HG03520 (cell line): Measurements from ENCODE around the gene ERBB3.
"Not testable (repeated sequence)": the region's sequence is repeated elsewhere in the genome, so short reads cannot be mapped to it uniquely, and the experiment has no call there.

Experiments used
- ATAC-seq: cut with Tn5 transposase; IDR thresholded peaks from one replicate; pipeline ENCODE4 v1.9.1; 2021; ENCODE audit warnings: mild to moderate bottlenecking, moderate library complexity; ENCODE audit not compliant: unreplicated experiment

Gene ERBB3

GRCh38 chr12:56110571-56110970, 30.6 kb downstream of the ERBB3 start:
- ATAC-seq: no peak

GRCh38 chr12:56114084-56114483, 34.1 kb downstream of the ERBB3 start:
- ATAC-seq: no peak

GRCh38 chr12:56115329-56115728, 35.4 kb downstream of the ERBB3 start:
- no peak for ATAC-seq

- ATAC-seq: peak; percentile 34
Measured at GRCh38 chr12:56116267-56117081, 36.5 kb downstream of the ERBB3 start, which contains the start of gene RPL41. Gene RPL41, plus strand, starts transcription at chr12:56116633.

DNA sequence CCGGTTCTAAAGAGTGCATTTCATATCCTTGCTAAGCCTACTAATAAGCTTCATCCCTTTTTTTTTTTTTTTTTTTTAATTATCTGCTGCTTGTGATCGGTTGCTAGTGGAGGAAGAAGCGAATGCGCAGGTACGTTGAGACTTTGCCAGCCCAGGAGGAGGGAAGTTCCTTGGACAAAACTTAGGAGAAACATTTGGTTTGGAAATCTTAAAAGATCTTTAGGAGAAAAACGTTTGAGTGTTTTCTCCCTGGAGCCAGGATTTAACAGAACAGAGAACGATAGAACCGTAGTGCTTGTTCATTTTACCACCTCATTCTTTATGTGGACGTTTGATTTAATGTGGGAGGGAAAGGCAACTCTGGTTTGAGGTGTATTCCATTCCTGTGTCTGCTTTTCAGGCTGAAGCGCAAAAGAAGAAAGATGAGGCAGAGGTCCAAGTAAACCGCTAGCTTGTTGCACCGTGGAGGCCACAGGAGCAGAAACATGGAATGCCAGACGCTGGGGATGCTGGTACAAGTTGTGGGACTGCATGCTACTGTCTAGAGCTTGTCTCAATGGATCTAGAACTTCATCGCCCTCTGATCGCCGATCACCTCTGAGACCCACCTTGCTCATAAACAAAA, 37.2 kb downstream of the ERBB3 start:
- not testable (repeated sequence) for ATAC-seq

GRCh38 chr12:56117778-56118687, 38.1 kb downstream of the ERBB3 start, which contains the start of gene ZC3H10:
Gene ZC3H10, plus strand, starts transcription at chr12:56118266. Its CDS starts 2,297 bp downstream, at chr12:56120563.
- peak; percentile 74 for ATAC-seq

DNA sequence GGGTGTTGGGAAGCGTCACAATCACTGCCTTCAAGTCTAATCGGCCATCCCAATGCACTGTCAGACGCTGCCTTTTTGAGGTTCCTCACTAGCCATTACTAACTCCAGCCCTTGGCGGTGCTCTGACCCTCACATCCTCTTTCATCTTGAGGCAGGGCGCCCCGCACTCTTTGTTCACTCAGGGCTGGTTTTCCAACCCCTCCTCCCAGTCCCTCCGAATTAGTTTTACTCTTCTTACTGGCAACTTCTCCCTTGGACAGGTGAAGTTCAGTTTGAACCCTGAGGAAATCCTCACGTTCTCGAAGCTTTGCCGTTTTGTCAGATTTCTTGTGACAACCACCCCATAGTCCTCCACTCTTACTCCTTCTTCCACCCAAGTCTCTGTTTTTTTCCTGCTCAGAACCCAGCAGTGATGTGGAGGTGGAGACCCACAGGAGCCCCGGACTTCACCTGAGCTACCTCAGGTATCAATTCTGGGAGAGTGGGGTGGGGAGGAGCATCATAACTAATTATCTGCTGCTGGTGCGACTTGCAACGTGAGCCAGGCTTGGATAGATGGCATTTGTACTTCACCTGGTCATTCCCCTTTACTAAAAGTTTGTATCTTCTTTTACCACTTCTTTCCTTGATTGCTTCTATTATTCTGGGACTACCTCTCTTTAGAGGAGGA, 38.9 kb downstream of the ERBB3 start:
- ATAC-seq: peak; percentile 3

DNA sequence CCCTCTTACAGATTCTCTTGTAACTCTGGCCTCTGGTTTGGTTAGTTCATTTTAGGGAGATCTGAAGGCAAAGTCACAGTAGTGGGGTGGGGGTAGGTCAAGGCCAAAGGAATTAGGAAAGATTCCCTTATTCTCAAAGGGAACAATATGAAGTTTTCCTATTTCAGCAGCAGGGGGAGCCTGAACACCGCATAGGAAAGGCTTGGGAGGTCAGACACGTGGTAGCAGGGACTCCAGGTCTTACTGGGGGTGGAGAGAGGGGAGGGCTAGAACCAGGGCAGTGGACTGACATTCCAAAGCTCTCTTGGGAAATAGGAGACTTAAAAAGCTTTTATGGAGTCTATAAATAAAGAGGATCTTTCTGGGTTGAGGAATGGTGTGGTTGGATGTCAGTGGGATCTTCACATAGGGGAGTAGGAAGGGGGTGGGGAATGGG, 39.4 kb downstream of the ERBB3 start:
- ATAC-seq: no peak

DNA sequence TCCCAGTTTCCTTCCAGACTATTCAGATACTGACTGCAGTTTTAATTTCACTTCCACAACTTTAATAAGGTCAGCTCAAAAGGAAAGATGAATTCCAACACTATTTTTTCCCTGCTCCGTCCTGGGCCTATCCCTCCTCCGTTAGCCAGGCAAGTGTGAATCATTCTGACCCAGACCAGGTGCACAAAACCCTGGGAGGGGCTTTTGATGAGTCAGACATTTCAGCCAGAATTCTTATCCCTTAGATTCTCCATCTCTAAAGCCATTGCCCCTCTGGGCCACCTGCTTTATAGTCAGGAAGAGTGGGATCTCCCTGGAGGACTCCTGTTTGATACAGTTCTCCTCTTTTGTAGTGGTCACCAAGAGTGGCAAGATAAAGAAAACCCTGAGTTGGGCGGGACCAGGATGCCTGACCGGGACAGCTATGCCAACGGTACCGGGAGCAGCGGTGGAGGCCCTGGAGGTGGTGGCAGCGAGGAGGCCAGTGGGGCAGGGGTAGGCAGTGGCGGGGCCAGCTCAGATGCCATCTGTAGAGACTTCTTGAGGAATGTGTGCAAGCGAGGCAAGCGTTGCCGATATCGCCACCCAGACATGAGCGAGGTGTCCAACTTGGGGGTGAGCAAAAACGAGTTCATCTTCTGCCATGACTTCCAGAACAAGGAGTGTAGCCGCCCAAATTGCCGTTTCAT, 40.3 kb downstream of the ERBB3 start:
- ATAC-seq: no peak

GRCh38 chr12:56121204-56121870, 41.4 kb downstream of the ERBB3 start:
- no peak for ATAC-seq

- no peak for ATAC-seq
Measured at GRCh38 chr12:56122637-56123036, 42.7 kb downstream of the ERBB3 start.

- ATAC-seq: no peak
Measured at GRCh38 chr12:56124133-56124532, 44.2 kb downstream of the ERBB3 start.

- no peak for ATAC-seq
Measured at GRCh38 chr12:56126732-56127239, 46.8 kb downstream of the ERBB3 start.

GRCh38 chr12:56127485-56127887, 47.5 kb downstream of the ERBB3 start:
- ATAC-seq: no peak

- peak; percentile 88 for ATAC-seq
Measured at GRCh38 chr12:56127888-56128669, 48.1 kb downstream of the ERBB3 start, which contains the start of gene ESYT1. Gene ESYT1, plus strand, starts transcription at chr12:56128267. Its CDS starts 53 bp downstream, at chr12:56128320.

DNA sequence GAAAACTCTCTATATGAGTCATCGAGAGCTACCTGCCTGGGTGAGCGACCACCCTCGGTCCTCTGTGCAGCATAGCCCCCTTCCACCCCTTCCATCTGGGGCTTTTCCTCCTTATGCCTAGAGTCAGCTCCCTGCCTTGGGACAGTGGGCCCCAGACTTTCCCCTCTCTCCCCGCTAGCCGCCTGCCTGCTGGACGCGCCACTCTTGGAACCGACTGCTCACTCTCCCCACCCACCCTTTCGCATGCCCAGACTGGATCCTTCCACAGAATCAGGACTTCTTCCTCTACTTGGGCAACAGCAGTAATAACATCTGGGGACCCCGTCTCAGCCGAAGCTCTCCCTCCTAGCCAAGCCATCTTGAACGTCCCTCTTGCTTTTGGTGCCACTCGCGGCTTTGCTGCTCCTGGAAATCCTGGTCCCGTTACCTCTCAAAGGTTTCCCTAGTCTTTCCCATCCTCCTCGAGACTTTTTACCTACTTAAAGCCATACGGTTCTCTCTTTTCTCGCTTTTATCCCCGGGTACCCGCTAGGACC, 48.8 kb downstream of the ERBB3 start:
- no peak for ATAC-seq

DNA sequence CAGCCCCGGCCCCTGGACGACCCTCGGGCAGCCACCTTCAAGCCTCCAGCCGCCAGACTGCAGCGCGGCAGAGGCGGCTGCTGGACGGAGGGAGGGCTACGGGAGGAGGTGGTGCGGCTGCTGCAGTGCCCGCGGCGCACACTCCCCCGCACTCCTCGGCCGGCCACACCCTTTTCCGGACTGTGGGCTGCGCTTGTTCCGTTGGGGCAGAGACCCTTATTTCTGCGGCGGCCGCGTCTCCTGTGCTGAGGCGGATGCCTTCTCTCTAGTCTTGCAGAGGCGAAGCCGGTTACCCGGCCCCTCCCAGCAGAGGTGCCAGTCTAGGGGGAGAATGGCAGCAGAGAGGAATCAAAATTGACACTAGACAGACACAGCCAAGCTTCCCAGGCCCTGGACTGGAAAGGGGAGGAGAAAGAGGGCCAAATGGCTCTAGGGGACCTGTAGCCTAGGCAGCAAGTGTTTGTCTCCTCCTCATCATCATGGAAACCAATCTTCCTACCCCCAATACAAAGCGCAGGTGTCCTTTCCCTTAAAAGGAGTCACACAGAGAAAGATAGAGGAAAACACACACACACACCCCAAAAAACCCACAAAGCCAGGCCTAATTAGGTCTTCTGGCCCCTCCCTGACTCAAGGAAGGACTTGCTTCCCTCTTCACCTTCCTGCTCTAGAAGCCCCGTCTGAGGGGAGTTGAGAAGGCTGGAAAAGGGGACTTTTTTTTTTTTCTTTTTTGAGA, 49.4 kb downstream of the ERBB3 start:
- ATAC-seq: no peak
